MM.1S (cell line): ENCODE results near the gene MDFI.

Experiments
- DNase-seq: peaks from one replicate; pipeline ENCODE4 v3.0.0-alpha.2; 2015
- H2AFZ ChIP-seq: fragments of 300-600 bp; sonication (generic); 2 replicates; pipeline ENCODE4 v1.6.0; 2016; ENCODE audit warnings: antibody characterized with exemption, low read length
- H3F3A ChIP-seq: fragments of 300-600 bp; sonication (generic); 2 replicates; pipeline ENCODE4 v1.6.1; 2016; ENCODE audit warnings: mild to moderate bottlenecking, antibody characterized with exemption, low read length, moderate library complexity, mixed read lengths; ENCODE audit not compliant: insufficient read depth
- H3K27ac ChIP-seq: fragments of 300-600 bp; sonication (generic); 2 replicates; pipeline ENCODE4 v1.5.1; 2016; ENCODE audit warnings: mild to moderate bottlenecking, low read length
- H3K27me3 ChIP-seq: fragments of 300-600 bp; sonication (generic); replicated peaks from 2 replicates; pipeline ENCODE4 v1.6.0; 2016; ENCODE audit warnings: low read length; ENCODE audit not compliant: insufficient read depth
- H3K36me3 ChIP-seq: fragments of 300-600 bp; sonication (generic); replicated peaks from 2 replicates; pipeline ENCODE4 v1.6.1; 2016; ENCODE audit warnings: mild to moderate bottlenecking, low read length, mixed read lengths; ENCODE audit not compliant: insufficient read depth
- H3K4me1 ChIP-seq: fragments of 300-600 bp; sonication (generic); 2 replicates; pipeline ENCODE4 v1.6.1; 2016; ENCODE audit warnings: low read length, mixed read lengths
- H3K4me2 ChIP-seq: fragments of 300-600 bp; sonication (generic); 2 replicates; pipeline ENCODE4 v1.6.0; 2016; ENCODE audit warnings: low read depth, low read length
- H3K4me3 ChIP-seq: fragments of 300-600 bp; sonication (generic); 2 replicates; pipeline ENCODE4 v1.5.1; 2016; ENCODE audit warnings: low read length, mixed read lengths
- H3K79me2 ChIP-seq: fragments of 300-600 bp; sonication (generic); 2 replicates; pipeline ENCODE4 v1.6.1; 2016; ENCODE audit warnings: mixed run types, low read length, mixed read lengths
- H3K9ac ChIP-seq: fragments of 300-600 bp; sonication (generic); 2 replicates; pipeline ENCODE4 v1.6.1; 2016; ENCODE audit warnings: low read length, mixed read lengths
- H3K9me2 ChIP-seq: fragments of 300-600 bp; sonication (generic); replicated peaks from 2 replicates; pipeline ENCODE4 v1.6.1; 2016; ENCODE audit warnings: mild to moderate bottlenecking, low read length, mixed read lengths; ENCODE audit not compliant: insufficient read depth
- H3K9me3 ChIP-seq: fragments of 300-600 bp; sonication (generic); replicated peaks from 2 replicates; pipeline ENCODE4 v1.6.1; 2016; ENCODE audit warnings: mild to moderate bottlenecking, low read length, mixed read lengths; ENCODE audit not compliant: insufficient read depth
- H4K20me1 ChIP-seq: fragments of 300-600 bp; sonication (generic); 2 replicates; pipeline ENCODE4 v1.6.1; 2016; ENCODE audit warnings: mild to moderate bottlenecking, low read length, moderate library complexity, mixed read lengths; ENCODE audit not compliant: insufficient read depth
- CTCF ChIP-seq: fragments of 300-600 bp; sonication (generic); IDR thresholded peaks from 2 replicates; pipeline ENCODE4 v1.5.1; 2016; ENCODE audit warnings: antibody characterized with exemption, low read length, mixed read lengths
- EZH2 ChIP-seq: fragments of 300-600 bp; sonication (generic); optimal IDR thresholded peaks from 2 replicates; pipeline ENCODE3; 2017; ENCODE audit warnings: low read depth, mild to moderate bottlenecking, antibody characterized with exemption, low read length, mixed read lengths
- EZH2phosphoT487 ChIP-seq: fragments of 300-600 bp; sonication (generic); IDR thresholded peaks from 2 replicates; pipeline ENCODE4 v1.6.1; 2018; ENCODE audit warnings: antibody characterized with exemption, low read length

MDFI gene

GRCh38 chr6:41655176-41655575 is 16.9 kb downstream of the MDFI start:
- no peaks in the 10 kb centered on the region for H3K4me1 ChIP-seq
- no peak for DNase-seq
- H2AFZ ChIP-seq: no peak overlapping the region
- no peak overlapping the region for H3K27ac ChIP-seq
- no peaks in the 10 kb centered on the region for H4K20me1 ChIP-seq
- H3K4me3 ChIP-seq: no peak overlapping the region
- no peak overlapping the region for H3K4me2 ChIP-seq
- TF ChIP-seq EZH2phosphoT487: no peak
- no peak for TF ChIP-seq CTCF
- no peak for TF ChIP-seq EZH2
- no peaks in the 10 kb centered on the region for H3F3A ChIP-seq
- no peaks in the 10 kb centered on the region for H3K36me3 ChIP-seq
- H3K9me3 ChIP-seq: no peaks in the 10 kb centered on the region
- H3K9ac ChIP-seq: no peak overlapping the region
- H3K27me3 ChIP-seq: peaks cover 92% of the 10 kb centered on the region
- no peaks in the 10 kb centered on the region for H3K9me2 ChIP-seq
- no peaks in the 10 kb centered on the region for H3K79me2 ChIP-seq

GRCh38 chr6:41655646-41656001 is 17.4 kb downstream of the MDFI start:
- H3K4me3 ChIP-seq: no peak overlapping the region
- H3K4me1 ChIP-seq: no peaks in the 10 kb centered on the region
- DNase-seq: no peak
- H2AFZ ChIP-seq: no peak overlapping the region
- H3K79me2 ChIP-seq: no peaks in the 10 kb centered on the region
- no peaks in the 10 kb centered on the region for H4K20me1 ChIP-seq
- H3K27ac ChIP-seq: no peak overlapping the region
- H3K27me3 ChIP-seq: peaks cover 93% of the 10 kb centered on the region
- no peak overlapping the region for H3K9ac ChIP-seq
- H3K9me2 ChIP-seq: no peaks in the 10 kb centered on the region
- no peak for TF ChIP-seq EZH2
- no peak for TF ChIP-seq CTCF
- TF ChIP-seq EZH2phosphoT487: no peak
- H3K36me3 ChIP-seq: no peaks in the 10 kb centered on the region
- no peak overlapping the region for H3K4me2 ChIP-seq
- no peaks in the 10 kb centered on the region for H3K9me3 ChIP-seq
- no peaks in the 10 kb centered on the region for H3F3A ChIP-seq

- Histone ChIP-seq H3K79me2 (no peaks in the 10 kb centered on the region), H3K9me3 (no peaks in the 10 kb centered on the region), H3F3A (no peaks in the 10 kb centered on the region), H3K4me1 (no peaks in the 10 kb centered on the region), H3K4me3 (no peak overlapping the region), H2AFZ (no peak overlapping the region), H3K9me2 (no peaks in the 10 kb centered on the region), H3K4me2 (no peak overlapping the region), H3K36me3 (no peaks in the 10 kb centered on the region), H3K27ac (no peak overlapping the region), H3K27me3 (peaks cover 93% of the 10 kb centered on the region), H4K20me1 (no peaks in the 10 kb centered on the region), H3K9ac (no peak overlapping the region)
- TF ChIP-seq EZH2 (no peak), CTCF (no peak), EZH2phosphoT487 (no peak)
- no peak for DNase-seq
Observed at GRCh38 chr6:41656002-41656691, 17.9 kb downstream of the MDFI start.
